Measurements from ENCODE around the gene CREB3L1.

CREB3L1 gene

GRCh38 chr11:46330563-46331281 is 53.3 kb downstream of the CREB3L1 start:
- no peak for DNase-seq

- peak; percentile 61 for DNase-seq
Observed at GRCh38 chr11:46331282-46331984, 54.0 kb downstream of the CREB3L1 start.

- DNase-seq = no peak
Observed at GRCh38 chr11:46332093-46332567, 54.7 kb downstream of the CREB3L1 start.

GRCh38 chr11:46332568-46333393 is 55.3 kb downstream of the CREB3L1 start:
- DNase-seq = no peak

- DNase-seq = no peak
Observed at GRCh38 chr11:46333394-46333947, 56.0 kb downstream of the CREB3L1 start.

GRCh38 chr11:46334211-46334610 is 56.7 kb downstream of the CREB3L1 start:
- DNase-seq = no peak

- DNase-seq = no peak
Observed at GRCh38 chr11:46335271-46335670, 57.8 kb downstream of the CREB3L1 start.

GRCh38 chr11:46335890-46336562 is 58.6 kb downstream of the CREB3L1 start:
- DNase-seq = no peak

GRCh38 chr11:46336563-46337180 is 59.2 kb downstream of the CREB3L1 start:
- no peak for DNase-seq

GRCh38 chr11:46337626-46338345 is 60.3 kb downstream of the CREB3L1 start:
- no peak for DNase-seq

GRCh38 chr11:46338636-46338987 is 61.1 kb downstream of the CREB3L1 start:
- DNase-seq = no peak

- no peak for DNase-seq
Observed at GRCh38 chr11:46338988-46339666, 61.7 kb downstream of the CREB3L1 start.

GRCh38 chr11:46339816-46340215 is 62.4 kb downstream of the CREB3L1 start:
- DNase-seq = no peak

- no peak for DNase-seq
Observed at GRCh38 chr11:46341454-46341853, 64.0 kb downstream of the CREB3L1 start.

- DNase-seq = no peak
Observed at GRCh38 chr11:46342239-46342638, 64.8 kb downstream of the CREB3L1 start.

- DNase-seq = no peak
Observed at GRCh38 chr11:46343520-46343919, 66.1 kb downstream of the CREB3L1 start.

- DNase-seq = no peak
Observed at GRCh38 chr11:46345131-46345597, 67.7 kb downstream of the CREB3L1 start.

GRCh38 chr11:46345881-46346484 is 68.5 kb downstream of the CREB3L1 start:
- DNase-seq = no peak

- peak; percentile 93 for DNase-seq
Observed at GRCh38 chr11:46346886-46347636, 69.6 kb downstream of the CREB3L1 start, which contains the start of gene DGKZ. Gene DGKZ, plus strand, starts transcription at chr11:46347463. Its CDS starts 197 bp downstream, at chr11:46347660.
